Large intestine (tissue), 3 donors: Measurements from ENCODE around the gene CRELD1. TPM values are rescaled to one million over a fixed set of nuclear protein-coding genes. Genes with fewer than 3 reads are reported as not detected.

ENCODE experiments used
- DNase-seq, 2 donors: peaks; one replicate each; pipeline versions ENCODE4 v3.0.0 to v3.0.0-alpha.2; 2013
- H3K27ac ChIP-seq: one replicate; pipeline ENCODE4 v1.5.1; 2013; ENCODE audit warnings: low read length
- H3K27me3 ChIP-seq: 2 replicates; pipeline ENCODE4 v1.6.1; 2013; ENCODE audit warnings: low read length; ENCODE audit not compliant: control insufficient read depth, insufficient read depth
- H3K36me3 ChIP-seq: 2 replicates; pipeline ENCODE4 v1.6.1; 2013; ENCODE audit warnings: low read length; ENCODE audit not compliant: control insufficient read depth, insufficient read depth
- H3K4me1 ChIP-seq: one replicate; pipeline ENCODE4 v1.6.1; 2013; ENCODE audit warnings: low read length; ENCODE audit not compliant: control insufficient read depth, insufficient read depth
- H3K4me3 ChIP-seq: one replicate; pipeline ENCODE4 v1.5.1; 2013; ENCODE audit warnings: low read length
- H3K9me3 ChIP-seq: one replicate; pipeline ENCODE4 v1.6.1; 2013; ENCODE audit warnings: mild to moderate bottlenecking, low read depth, low read length, moderate library complexity; ENCODE audit not compliant: control insufficient read depth
- WGBS: methylation state at CpG from one replicate; pipeline ENCODE4 v1.1.5; 2013; ENCODE audit warnings: low lambda C conversion rate; ENCODE audit not compliant: insufficient coverage; 5-methylcytosine and 5-hydroxymethylcytosine counted together
- polyA plus RNA-seq: library from polyadenylated mRNA; unstranded; fragments of 120-200 nt; gene quantifications from one replicate; pipeline ENCODE4 v1.2.1, GENCODE V29; 2013

Gene CRELD1
- polyA plus RNA-seq, 1 donor = 64.8 TPM

DNA sequence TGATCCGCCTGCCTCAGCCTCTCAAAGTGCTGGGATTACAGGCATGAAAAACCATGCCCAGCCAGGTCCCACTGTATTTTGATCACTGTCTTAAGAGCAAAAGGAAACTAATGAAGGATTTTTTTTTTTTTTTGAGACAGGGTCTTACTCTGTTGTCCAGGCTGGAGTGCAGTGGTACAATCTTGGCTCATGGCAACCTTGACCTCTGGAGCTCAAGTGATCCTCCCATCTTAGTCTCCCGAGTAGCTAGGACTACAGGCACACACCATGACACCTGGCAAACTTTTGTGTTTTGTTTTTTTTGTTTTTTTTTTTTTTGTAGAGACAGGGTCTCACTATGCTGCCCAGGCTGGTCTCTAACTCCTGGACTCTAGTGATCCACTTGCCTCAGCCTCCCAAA, 46.6 kb downstream of the CRELD1 start:
- no peaks in the 10 kb centered on the region for H3K27me3 ChIP-seq
- no peak overlapping the region for H3K4me3 ChIP-seq
- H3K27ac ChIP-seq = no peak overlapping the region
- no peak for DNase-seq
- no peaks in the 10 kb centered on the region for H3K9me3 ChIP-seq
- WGBS = no CpG with 5 or more reads among the region's 2 CpGs
- peaks cover under 1% of the 10 kb centered on the region for H3K4me1 ChIP-seq
- H3K36me3 ChIP-seq = peaks cover 35% of the 10 kb centered on the region

- Histone ChIP-seq H3K27ac (no peak overlapping the region), H3K27me3 (no peaks in the 10 kb centered on the region), H3K9me3 (no peaks in the 10 kb centered on the region), H3K36me3 (peaks cover 11% of the 10 kb centered on the region), H3K4me1 (peaks cover 8% of the 10 kb centered on the region), H3K4me3 (peak overlapping the region; percentile 78)
- DNase-seq = no peak
- WGBS = no CpG with 5 or more reads among the region's 17 CpGs
Observed at GRCh38 chr3:9986230-9986725, 52.6 kb downstream of the CRELD1 start.

- Histone ChIP-seq H3K27me3 (no peaks in the 10 kb centered on the region), H3K4me3 (no peak overlapping the region), H3K9me3 (no peaks in the 10 kb centered on the region), H3K27ac (no peak overlapping the region), H3K36me3 (peaks cover 4% of the 10 kb centered on the region), H3K4me1 (no peaks in the 10 kb centered on the region)
- 100% methylated on average over 1 of the region's 10 CpGs for WGBS
- no peak for DNase-seq
Observed at GRCh38 chr3:9994086-9994844, 60.6 kb downstream of the CRELD1 start.

Other genes starting within 250 kb of the CRELD1 start
- gene CPNE9, start 230.0 kb upstream of the CRELD1 start, polyA plus RNA-seq = 0.73 TPM
- gene BRPF1, start 202.1 kb upstream of the CRELD1 start, polyA plus RNA-seq = 17.6 TPM
- 114 TPM for gene OGG1, start 183.9 kb upstream of the CRELD1 start, polyA plus RNA-seq
- gene CAMK1, start 163.9 kb upstream of the CRELD1 start, polyA plus RNA-seq = 36.9 TPM
- 50.0 TPM for gene TADA3, start 141.4 kb upstream of the CRELD1 start, polyA plus RNA-seq
- 166 TPM for gene ARPC4, start 140.8 kb upstream of the CRELD1 start, polyA plus RNA-seq
- 97.4 TPM for gene TTLL3, start 123.6 kb upstream of the CRELD1 start, polyA plus RNA-seq
- gene RPUSD3, start 89.8 kb upstream of the CRELD1 start, polyA plus RNA-seq = 31.8 TPM
- gene CIDEC, start 53.6 kb upstream of the CRELD1 start, polyA plus RNA-seq = 35.6 TPM
- gene JAGN1, start 43.2 kb upstream of the CRELD1 start, polyA plus RNA-seq = 49.5 TPM
- 60.9 TPM for gene IL17RE, start 31.0 kb upstream of the CRELD1 start, polyA plus RNA-seq
- 36.3 TPM for gene IL17RC, start 16.7 kb upstream of the CRELD1 start, polyA plus RNA-seq
- gene PRRT3, start 18.6 kb downstream of the CRELD1 start, polyA plus RNA-seq = 1.8 TPM
- 65.2 TPM for gene EMC3, start 53.0 kb downstream of the CRELD1 start, polyA plus RNA-seq
- gene FANCD2, start 92.6 kb downstream of the CRELD1 start, polyA plus RNA-seq = 14.5 TPM
- not detected for gene FANCD2OS, start 174.4 kb downstream of the CRELD1 start, polyA plus RNA-seq
- gene BRK1, start 181.8 kb downstream of the CRELD1 start, polyA plus RNA-seq = 172 TPM
- 60.7 TPM for gene VHL, start 207.9 kb downstream of the CRELD1 start, polyA plus RNA-seq
- 2.2 TPM for gene IRAK2, start 231.1 kb downstream of the CRELD1 start, polyA plus RNA-seq